OCI-LY7 (cell line): ENCODE data around the gene IQUB. TPM values are rescaled to one million over a fixed set of nuclear protein-coding genes. Genes with fewer than 3 reads are reported as not detected.

ENCODE experiments used
- BruUV-seq: library from RNA; stranded (reverse); fragments of 400-500 nt; replicated peaks from 2 replicates; lab custom pipeline; 2021; lab: Mats Ljungman, UMichigan
- CTCF ChIA-PET: fragments of 300-600 bp; sonication (Branson Sonifier 250); formaldehyde crosslinking; loops from one replicate; lab custom pipeline; 2022; ENCODE audit warnings: antibody characterized with exemption; ENCODE audit not compliant: unreplicated experiment; lab: Charles Lee
- POLR2A ChIA-PET: fragments of 300-600 bp; sonication (Branson Sonifier 250); formaldehyde crosslinking; loops from one replicate; lab custom pipeline; 2022; ENCODE audit warnings: antibody characterized with exemption; lab: Charles Lee
- DNase-seq: peaks from one replicate; pipeline ENCODE4 v3.0.0-alpha.2; 2015; ENCODE audit warnings: low spot score
- H2AFZ ChIP-seq: fragments of 200-600 bp; sonication (generic), shearing (Covaris generic); 2 replicates; pipeline ENCODE4 v1.6.1; 2014; ENCODE audit warnings: mild to moderate bottlenecking, antibody characterized with exemption, low read length, moderate library complexity
- H3K27ac ChIP-seq: fragments of 200-600 bp; sonication (generic); 2 replicates; pipeline ENCODE4 v1.5.1; 2014; ENCODE audit warnings: mixed run types, low read depth, mild to moderate bottlenecking, moderate library complexity, low read length, inconsistent platforms; ENCODE audit not compliant: poor library complexity, severe bottlenecking
- H3K36me3 ChIP-seq: fragments of 200-600 bp; sonication (generic); 2 replicates; pipeline ENCODE4 v1.6.1; 2014; ENCODE audit warnings: mild to moderate bottlenecking, antibody characterized with exemption, low read length, moderate library complexity, mixed read lengths; ENCODE audit not compliant: insufficient read depth
- H3K4me1 ChIP-seq: fragments of 200-600 bp; sonication (generic); 2 replicates; pipeline ENCODE4 v1.5.1; 2014; ENCODE audit warnings: mild to moderate bottlenecking, low read length; ENCODE audit not compliant: insufficient read depth, poor library complexity, severe bottlenecking
- H3K4me2 ChIP-seq: fragments of 200-600 bp; sonication (generic); 2 replicates; pipeline ENCODE4 v1.6.1; 2014; ENCODE audit warnings: mild to moderate bottlenecking, low read length
- H3K4me3 ChIP-seq: fragments of 200-600 bp; sonication (generic); 2 replicates; pipeline ENCODE4 v1.5.1; 2014; ENCODE audit warnings: mild to moderate bottlenecking, low read depth, low read length; ENCODE audit not compliant: poor library complexity, severe bottlenecking
- H3K79me2 ChIP-seq: fragments of 200-600 bp; sonication (generic); 2 replicates; pipeline ENCODE4 v1.6.1; 2016; ENCODE audit warnings: low read depth, mild to moderate bottlenecking, low read length, moderate library complexity, mixed read lengths; ENCODE audit not compliant: insufficient read depth
- H3K9me2 ChIP-seq: fragments of 200-600 bp; sonication (generic); 2 replicates; pipeline ENCODE4 v1.6.1; 2016; ENCODE audit warnings: mild to moderate bottlenecking, low read length, mixed read lengths; ENCODE audit not compliant: insufficient read depth
- H3K9me3 ChIP-seq: fragments of 200-600 bp; sonication (generic); 2 replicates; pipeline ENCODE4 v1.6.1; 2014; ENCODE audit warnings: mild to moderate bottlenecking, mixed run types, low read length, mixed read lengths
- H4K20me1 ChIP-seq: fragments of 200-600 bp; sonication (generic); 2 replicates; pipeline ENCODE4 v1.6.1; 2014; ENCODE audit warnings: mild to moderate bottlenecking, antibody characterized with exemption, low read length, moderate library complexity, mixed read lengths; ENCODE audit not compliant: insufficient read depth
- EZH2phosphoT487 ChIP-seq: fragments of 200-600 bp; sonication (generic); IDR thresholded peaks from 2 replicates; pipeline ENCODE4 v1.6.1; 2018; ENCODE audit warnings: low read depth, borderline replicate concordance, mild to moderate bottlenecking, mixed run types, antibody characterized with exemption, low read length, moderate library complexity, mixed read lengths
- intact Hi-C: fragments of 100-400 bp; cut with micrococcal nuclease; formaldehyde crosslinking; loops from one replicate; pipeline ENCODE4 v1.10.0; 2022; ENCODE audit not compliant: unreplicated experiment
- total RNA-seq, 2 experiments: library from RNA; depleted of rRNA in 1 of 2; stranded (reverse); fragments of >200 nt in 1 of 2; shearing (Covaris generic) in 1 of 2; gene quantifications; 2 replicates each; pipeline ENCODE4 v1.2.3, GENCODE V29; 2014 to 2022
- TF ChIP-seq, protein P1 (sequence below): fragments of 200-600 bp; sonication (generic); conservative IDR thresholded peaks from 2 replicates; pipeline ENCODE4 v1.5.1; 2014; ENCODE audit warnings: mild to moderate bottlenecking, antibody characterized with exemption, low read length, moderate library complexity, mixed read lengths

The IQUB gene
- total RNA-seq, 2 experiments from 2014 or later: 0.09 to 0.32 TPM

DNA sequence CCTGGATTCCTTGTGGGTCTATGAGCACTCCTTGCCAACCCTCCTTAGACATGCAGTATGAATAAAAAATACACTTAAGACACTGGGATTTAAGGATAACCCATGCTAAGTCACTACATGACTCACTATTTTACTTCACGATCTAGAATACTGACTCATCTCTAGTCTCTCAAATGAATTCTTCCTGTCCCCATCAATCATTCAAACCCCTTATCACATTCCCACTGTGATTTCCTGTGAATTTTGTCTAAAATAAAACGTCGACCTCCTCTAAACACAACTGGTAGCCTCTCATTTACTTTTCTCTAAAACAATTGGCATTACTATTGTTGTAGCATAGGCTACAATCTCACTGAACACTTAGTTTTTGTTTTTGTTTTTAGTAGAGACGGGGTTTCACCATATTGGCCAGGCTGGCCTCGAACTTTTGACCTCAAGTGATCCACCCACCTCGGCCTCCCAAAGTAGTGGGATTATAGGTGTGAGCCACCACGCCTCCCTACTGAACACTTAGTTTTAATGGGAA lies 3.9 kb upstream of the IQUB start:
- H3K36me3 ChIP-seq: peaks cover 22% of the 10 kb centered on the region
- H4K20me1 ChIP-seq: no peaks in the 10 kb centered on the region; the same call in 1 of the 2 replicates
- 0 out of 2 replicates have a peak, but pooled peaks cover 3% of the 10 kb centered on the region for H3K79me2 ChIP-seq
- TF ChIP-seq, protein P1, sequence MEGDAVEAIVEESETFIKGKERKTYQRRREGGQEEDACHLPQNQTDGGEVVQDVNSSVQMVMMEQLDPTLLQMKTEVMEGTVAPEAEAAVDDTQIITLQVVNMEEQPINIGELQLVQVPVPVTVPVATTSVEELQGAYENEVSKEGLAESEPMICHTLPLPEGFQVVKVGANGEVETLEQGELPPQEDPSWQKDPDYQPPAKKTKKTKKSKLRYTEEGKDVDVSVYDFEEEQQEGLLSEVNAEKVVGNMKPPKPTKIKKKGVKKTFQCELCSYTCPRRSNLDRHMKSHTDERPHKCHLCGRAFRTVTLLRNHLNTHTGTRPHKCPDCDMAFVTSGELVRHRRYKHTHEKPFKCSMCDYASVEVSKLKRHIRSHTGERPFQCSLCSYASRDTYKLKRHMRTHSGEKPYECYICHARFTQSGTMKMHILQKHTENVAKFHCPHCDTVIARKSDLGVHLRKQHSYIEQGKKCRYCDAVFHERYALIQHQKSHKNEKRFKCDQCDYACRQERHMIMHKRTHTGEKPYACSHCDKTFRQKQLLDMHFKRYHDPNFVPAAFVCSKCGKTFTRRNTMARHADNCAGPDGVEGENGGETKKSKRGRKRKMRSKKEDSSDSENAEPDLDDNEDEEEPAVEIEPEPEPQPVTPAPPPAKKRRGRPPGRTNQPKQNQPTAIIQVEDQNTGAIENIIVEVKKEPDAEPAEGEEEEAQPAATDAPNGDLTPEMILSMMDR: no peak
- no peak for TF ChIP-seq EZH2phosphoT487
- no peak overlapping the region for H3K27ac ChIP-seq
- H3K4me3 ChIP-seq: no peak overlapping the region
- no peaks in the 10 kb centered on the region for H3K4me1 ChIP-seq
- H3K9me2 ChIP-seq: no peaks in the 10 kb centered on the region
- DNase-seq: no peak
- no TSS peak for BruUV-seq
- no peak overlapping the region for H3K4me2 ChIP-seq
- POLR2A ChIA-PET: interaction anchor here (0.7 to 1.5 kb wide), 3 partner anchors 19 to 44 kb away, joined by 3 to 5 read pairs (median 4); partner anchors contain the start of gene NDUFA5
- CTCF ChIA-PET: interaction anchor here (0.6 kb wide), 1 partner anchor 311 kb away, joined by 3 read pairs; no protein-coding TSS in a partner anchor
- no peak overlapping the region for H2AFZ ChIP-seq
- H3K9me3 ChIP-seq: no peaks in the 10 kb centered on the region
- intact Hi-C loops: no loop called here

DNA sequence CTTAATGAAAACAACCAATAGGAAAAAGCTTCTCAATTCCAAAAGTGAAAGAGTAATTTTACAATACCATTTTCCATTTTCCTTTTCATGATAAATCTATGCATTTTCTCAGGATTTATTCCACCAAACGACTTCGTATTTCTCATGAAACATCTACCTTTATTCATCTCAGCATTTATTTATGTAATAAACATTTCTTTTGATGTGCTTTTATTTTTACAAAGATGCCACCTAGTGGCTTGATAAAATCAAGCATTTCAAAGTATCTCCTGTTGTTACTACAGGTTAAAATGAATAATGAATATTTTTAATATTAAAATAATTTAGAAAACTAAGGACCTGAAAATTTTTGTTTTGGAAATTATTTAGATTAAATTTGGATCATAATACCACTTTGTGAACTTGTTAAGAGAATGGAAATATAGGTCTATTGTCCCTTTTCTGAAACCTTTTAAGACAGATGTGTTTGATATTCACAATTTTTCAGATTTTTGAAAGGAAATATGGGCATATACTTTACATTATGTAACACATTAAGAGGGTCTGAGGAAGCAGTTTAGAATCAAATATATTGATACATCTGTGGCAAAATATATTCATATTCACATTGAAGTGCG lies 2.7 kb upstream of the IQUB start:
- ChIA-PET POLR2A (interaction anchor here (0.6 to 0.7 kb wide), 2 partner anchors 20 to 507 kb away, joined by 3 to 4 read pairs; no protein-coding TSS in a partner anchor), CTCF (no interaction called here)
- Histone ChIP-seq H3K9me3 (no peaks in the 10 kb centered on the region), H3K36me3 (peaks cover 11% of the 10 kb centered on the region), H3K4me3 (no peak overlapping the region), H3K79me2 (0 out of 2 replicates have a peak, but pooled peaks cover 3% of the 10 kb centered on the region), H4K20me1 (no peaks in the 10 kb centered on the region; the same call in 1 of the 2 replicates), H3K4me2 (no peak overlapping the region), H3K9me2 (no peaks in the 10 kb centered on the region), H2AFZ (no peak overlapping the region), H3K27ac (no peak overlapping the region), H3K4me1 (no peaks in the 10 kb centered on the region)
- intact Hi-C loops: loop anchor here (2.0 kb wide), 1 partner anchor 42 kb away; no protein-coding TSS in a partner anchor
- no TSS peak for BruUV-seq
- no peak for TF ChIP-seq EZH2phosphoT487
- TF ChIP-seq, protein P1: peak; percentile 78
- DNase-seq: peak; percentile 51

DNA sequence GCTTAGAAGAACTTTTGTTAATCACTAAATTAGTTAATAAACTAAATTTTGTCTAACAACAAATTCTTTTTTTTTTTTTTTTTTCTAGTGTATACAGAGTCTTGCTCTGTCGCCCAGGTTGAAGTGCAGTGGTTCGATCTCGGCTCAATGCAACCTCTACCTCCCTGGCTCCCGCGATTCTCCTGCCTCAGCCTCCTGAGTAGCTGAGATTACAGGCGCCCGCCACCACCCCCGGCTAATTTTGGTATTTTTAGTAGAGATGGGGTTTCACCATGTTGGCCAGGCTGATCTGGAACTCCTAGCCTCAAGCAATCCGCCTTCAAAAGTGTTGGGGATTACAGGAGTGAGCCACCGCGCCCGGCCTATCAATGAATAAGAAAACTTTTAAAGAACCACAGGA lies 1.1 kb upstream of the IQUB start:
- H3K79me2 ChIP-seq: 0 out of 2 replicates have a peak, but pooled peaks cover 3% of the 10 kb centered on the region
- TF ChIP-seq, protein P1: no peak
- no peak for TF ChIP-seq EZH2phosphoT487
- no peaks in the 10 kb centered on the region; the same call in 1 of the 2 replicates for H4K20me1 ChIP-seq
- H3K4me3 ChIP-seq: peak overlapping the region; percentile 70
- H3K27ac ChIP-seq: no peak overlapping the region
- BruUV-seq: no TSS peak
- POLR2A ChIA-PET: interaction anchor here (0.6 to 1.6 kb wide), 5 partner anchors 9 to 188 kb away, joined by 3 to 15 read pairs (median 5); partner anchors contain the start of gene NDUFA5
- H3K36me3 ChIP-seq: peaks cover 5% of the 10 kb centered on the region
- no peak for DNase-seq
- H3K9me3 ChIP-seq: no peaks in the 10 kb centered on the region
- CTCF ChIA-PET: no interaction called here
- no peaks in the 10 kb centered on the region for H3K9me2 ChIP-seq
- peak overlapping the region; percentile 86; the same call in 1 of the 2 replicates for H2AFZ ChIP-seq
- intact Hi-C loops: loop anchor here (1.0 to 2.0 kb wide), 2 partner anchors 22 to 213 kb away; partner anchors contain the start of genes NDUFA5 and WASL
- no peaks in the 10 kb centered on the region for H3K4me1 ChIP-seq
- H3K4me2 ChIP-seq: peak overlapping the region; percentile 84
